Upper lobe of left lung (tissue), 4 donors: ENCODE data around the gene CADPS.

Experiments
- CTCF ChIP-seq, 6 experiments: fragments of 450-650 bp in 4 of 6; fragments of 200-600 bp in 2 of 6; sonication (generic) in 2 of 6; IDR thresholded peaks; one replicate each; pipeline ENCODE4 v1.5.1; 2016 to 2019; ENCODE audit warnings: antibody characterized with exemption in 6 of 6
- POLR2A ChIP-seq, 4 donors: fragments of 450-650 bp; IDR thresholded peaks; one replicate each; pipeline ENCODE4 v1.5.1; 2016 to 2017; ENCODE audit warnings: antibody characterized with exemption in 4 of 4, mild to moderate bottlenecking in 2 of 4
- POLR2AphosphoS5 ChIP-seq, 2 donors: sonication (generic); formaldehyde crosslinking; IDR thresholded peaks; one replicate each; pipeline ENCODE4 v1.5.1; 2017; ENCODE audit warnings: antibody characterized with exemption in 2 of 2

- TF ChIP-seq CTCF (IDR thresholded peaks at IDR 0.05) (no peak), POLR2AphosphoS5 (IDR thresholded peaks at IDR 0.05) (no peak), POLR2A (IDR thresholded peaks at IDR 0.05) (no peak)
These were observed 39.5 kb downstream of the CADPS start for GRCh38 chr3:62835554-62836236.
